Osteocyte (in vitro differentiated cells): Measurements from ENCODE around the gene MICA. TPM values are rescaled to one million over a fixed set of nuclear protein-coding genes. Genes with fewer than 3 reads are reported as not detected.
"Not testable (repeated sequence)": the region's sequence is repeated elsewhere in the genome, so short reads cannot be mapped to it uniquely, and the experiment has no call there.

Experiments used
- DNase-seq: peaks from one replicate; pipeline ENCODE4 v3.0.0; 2021; ENCODE audit warnings: mixed read lengths; ENCODE audit not compliant: unreplicated experiment; ENCODE audit errors: extremely low spot score
- H3K27ac Mint-ChIP-seq: one replicate; pipeline ENCODE4 v1.8.0; 2021; ENCODE audit warnings: mild to moderate bottlenecking, mixed read lengths; ENCODE audit not compliant: unreplicated experiment
- H3K27me3 Mint-ChIP-seq: one replicate; pipeline ENCODE4 v1.8.0; 2021; ENCODE audit warnings: mixed read lengths; ENCODE audit not compliant: unreplicated experiment
- H3K36me3 Mint-ChIP-seq: one replicate; pipeline ENCODE4 v1.8.0; 2021; ENCODE audit warnings: mixed read lengths; ENCODE audit not compliant: unreplicated experiment
- H3K4me1 Mint-ChIP-seq: one replicate; pipeline ENCODE4 v1.8.0; 2021; ENCODE audit warnings: mixed read lengths; ENCODE audit not compliant: unreplicated experiment
- H3K4me3 Mint-ChIP-seq: one replicate; pipeline ENCODE4 v1.8.0; 2021; ENCODE audit warnings: mild to moderate bottlenecking, moderate library complexity, mixed read lengths; ENCODE audit not compliant: unreplicated experiment
- H3K9me3 Mint-ChIP-seq: one replicate; pipeline ENCODE4 v1.8.0; 2021; ENCODE audit warnings: mixed read lengths; ENCODE audit not compliant: unreplicated experiment
- CTCF ChIP-seq: fragments of 200-600 bp; sonication (generic); IDR thresholded peaks from 2 replicates; pipeline ENCODE4 v1.5.0; 2021; ENCODE audit warnings: antibody characterized with exemption, mild to moderate bottlenecking, moderate library complexity
- total RNA-seq: library from RNA; stranded (reverse); gene quantifications from 2 replicates; pipeline ENCODE4 v1.2.1, GENCODE V29; 2021

The MICA gene
- total RNA-seq, 1 donor from 2014 or later = 33.0 TPM

- Mint-ChIP-seq H3K27me3 (no peaks in the 10 kb centered on the region), H3K4me1 (peaks cover 23% of the 10 kb centered on the region), H3K9me3 (no peaks in the 10 kb centered on the region), H3K4me3 (no peak overlapping the region), H3K36me3 (no peaks in the 10 kb centered on the region), H3K27ac (no peak overlapping the region)
- no peak for DNase-seq
- TF ChIP-seq CTCF = no peak
These were observed 7.6 kb upstream of the MICA start for GRCh38 chr6:31395832-31396231.

- TF ChIP-seq CTCF = peak; percentile 88
- H3K4me1 Mint-ChIP-seq = peaks cover 31% of the 10 kb centered on the region
- H3K9me3 Mint-ChIP-seq = no peaks in the 10 kb centered on the region
- peak; percentile 93 for DNase-seq
- H3K4me3 Mint-ChIP-seq = no peak overlapping the region
- H3K27ac Mint-ChIP-seq = no peak overlapping the region
- H3K27me3 Mint-ChIP-seq = no peaks in the 10 kb centered on the region
- H3K36me3 Mint-ChIP-seq = no peaks in the 10 kb centered on the region
These were observed 6.8 kb upstream of the MICA start for GRCh38 chr6:31396422-31397152.

- H3K4me3 Mint-ChIP-seq, H3K27ac Mint-ChIP-seq, DNase-seq, H3K36me3 Mint-ChIP-seq, H3K9me3 Mint-ChIP-seq, H3K27me3 Mint-ChIP-seq: not testable (repeated sequence)
- peaks cover 36% of the 10 kb centered on the region for H3K4me1 Mint-ChIP-seq
These were observed 6.3 kb upstream of the MICA start for GRCh38 chr6:31397153-31397499.

- DNase-seq = no peak
- Mint-ChIP-seq H3K4me1 (peaks cover 45% of the 10 kb centered on the region), H3K36me3 (no peaks in the 10 kb centered on the region), H3K9me3 (no peaks in the 10 kb centered on the region), H3K27me3 (no peaks in the 10 kb centered on the region), H3K4me3 (no peak overlapping the region), H3K27ac (no peak overlapping the region)
- TF ChIP-seq CTCF = no peak
These were observed 5.4 kb upstream of the MICA start for GRCh38 chr6:31397901-31398525.

- H3K27me3 Mint-ChIP-seq = no peaks in the 10 kb centered on the region
- H3K9me3 Mint-ChIP-seq = no peaks in the 10 kb centered on the region
- TF ChIP-seq CTCF = peak; percentile 94
- H3K4me3 Mint-ChIP-seq = peak overlapping the region; percentile 94
- DNase-seq = peak; percentile 95
- peak overlapping the region; percentile 93 for H3K27ac Mint-ChIP-seq
- H3K36me3 Mint-ChIP-seq = no peaks in the 10 kb centered on the region
- H3K4me1 Mint-ChIP-seq = peaks cover 52% of the 10 kb centered on the region
These were observed 3.6 kb upstream of the MICA start for GRCh38 chr6:31399589-31400466.
